Measurements from ENCODE around the gene LIF. TPM values are rescaled to one million over a fixed set of nuclear protein-coding genes. Genes with fewer than 3 reads are reported as not detected.

Gene LIF
- total and polyA plus RNA-seq, 4 donors = 0.08 to 0.10 (median 0.09) TPM; not detected in 1

GRCh38 chr22:30285846-30286200 lies 39.3 kb upstream of the LIF start:
- Histone ChIP-seq H3K9me3 (ENCODE audit: control insufficient read depth in 4 of 4, low read length in 3 of 4) (no peaks in the 10 kb centered on the region), H3K9ac (ENCODE audit: low read depth in 1 of 2, low read length in 2 of 2) (no peak overlapping the region), H3K27ac (ENCODE audit: low read depth in 1 of 2, low read length in 2 of 2) (no peak overlapping the region), H3K36me3 (ENCODE audit: control insufficient read depth in 4 of 4, insufficient read depth in 3 of 4, low read depth in 1 of 4, low read length in 3 of 4) (peaks cover 0 to 8% (median 0%) of the 10 kb centered on the region in 4 donors), H3K4me3 (ENCODE audit: low read depth in 1 of 3, low read length in 3 of 3) (no peak overlapping the region), H3K4me1 (ENCODE audit: control insufficient read depth in 4 of 4, insufficient read depth in 4 of 4, low read length in 3 of 4) (peaks cover 4 to 34% (median 25%) of the 10 kb centered on the region in 4 donors), H3K27me3 (ENCODE audit: control insufficient read depth in 4 of 4, insufficient read depth in 4 of 4, low read length in 3 of 4) (no peaks in the 10 kb centered on the region)
- TF ChIP-seq MAX (IDR thresholded peaks at IDR 0.05) = no peak
- no peak for DNase-seq (ENCODE audit: low spot score)
- WGBS = 94% methylated on average over 8 of the region's 8 CpGs

DNA sequence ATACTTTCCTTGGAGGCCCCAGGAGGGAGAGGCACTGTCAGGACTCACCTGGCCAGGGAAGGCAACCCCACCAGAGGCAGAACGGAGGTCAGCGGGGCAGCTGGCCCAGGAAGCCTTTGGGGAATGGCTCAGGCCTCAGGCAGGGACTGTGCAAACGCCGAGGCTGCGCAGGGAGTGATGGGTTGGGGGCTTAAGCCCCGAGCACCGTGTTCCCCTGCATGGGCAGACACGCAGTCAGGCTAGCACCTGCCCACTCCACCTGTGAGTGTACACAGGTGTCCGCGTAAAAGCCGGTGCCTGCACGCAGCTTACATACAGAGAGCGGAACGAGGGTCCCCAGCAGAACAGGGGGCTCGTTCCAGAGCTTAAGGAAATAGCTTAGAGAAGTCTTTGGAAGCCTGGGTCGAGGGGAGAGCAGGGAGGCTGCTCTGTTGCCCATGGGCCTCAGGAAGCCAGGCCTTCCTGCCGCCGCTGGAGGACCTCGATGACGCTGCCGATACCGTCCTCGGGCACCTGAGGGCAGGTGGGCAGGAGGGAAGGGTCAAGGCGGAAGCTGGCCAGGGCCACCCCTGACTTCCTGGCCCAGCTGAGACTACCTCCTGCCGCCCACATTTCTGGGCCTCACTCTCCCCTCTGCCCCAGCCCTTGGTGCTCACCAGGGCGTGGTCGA lies 38.8 kb upstream of the LIF start:
- Histone ChIP-seq H3K9ac (ENCODE audit: low read depth in 1 of 2, low read length in 2 of 2) (no peak overlapping the region), H3K9me3 (ENCODE audit: control insufficient read depth in 4 of 4, low read length in 3 of 4) (no peaks in the 10 kb centered on the region), H3K4me1 (ENCODE audit: control insufficient read depth in 4 of 4, insufficient read depth in 4 of 4, low read length in 3 of 4) (peaks cover 4 to 30% (median 22%) of the 10 kb centered on the region in 4 donors), H3K27me3 (ENCODE audit: control insufficient read depth in 4 of 4, insufficient read depth in 4 of 4, low read length in 3 of 4) (no peaks in the 10 kb centered on the region), H3K4me3 (ENCODE audit: low read depth in 1 of 3, low read length in 3 of 3) (no peak overlapping the region), H3K27ac (ENCODE audit: low read depth in 1 of 2, low read length in 2 of 2) (no peak overlapping the region), H3K36me3 (ENCODE audit: control insufficient read depth in 4 of 4, insufficient read depth in 3 of 4, low read depth in 1 of 4, low read length in 3 of 4) (peaks cover 0 to 8% (median 0%) of the 10 kb centered on the region in 4 donors)
- no peak for TF ChIP-seq CTCF (IDR thresholded peaks at IDR 0.05; ENCODE audit: low read depth, low read length, missing input control)
- no peak for TF ChIP-seq FOXA1 (IDR thresholded peaks at IDR 0.05)
- TF ChIP-seq FOXA2 (IDR thresholded peaks at IDR 0.05) = no peak
- no peak for TF ChIP-seq EGR1 (IDR thresholded peaks at IDR 0.05; ENCODE audit: low read depth in 2 of 2)
- TF ChIP-seq NR2F2 (IDR thresholded peaks at IDR 0.05) = no peak
- TF ChIP-seq RAD21 (IDR thresholded peaks at IDR 0.05) = no peak
- TF ChIP-seq JUND (IDR thresholded peaks at IDR 0.05) = no peak
- TF ChIP-seq, protein P1, sequence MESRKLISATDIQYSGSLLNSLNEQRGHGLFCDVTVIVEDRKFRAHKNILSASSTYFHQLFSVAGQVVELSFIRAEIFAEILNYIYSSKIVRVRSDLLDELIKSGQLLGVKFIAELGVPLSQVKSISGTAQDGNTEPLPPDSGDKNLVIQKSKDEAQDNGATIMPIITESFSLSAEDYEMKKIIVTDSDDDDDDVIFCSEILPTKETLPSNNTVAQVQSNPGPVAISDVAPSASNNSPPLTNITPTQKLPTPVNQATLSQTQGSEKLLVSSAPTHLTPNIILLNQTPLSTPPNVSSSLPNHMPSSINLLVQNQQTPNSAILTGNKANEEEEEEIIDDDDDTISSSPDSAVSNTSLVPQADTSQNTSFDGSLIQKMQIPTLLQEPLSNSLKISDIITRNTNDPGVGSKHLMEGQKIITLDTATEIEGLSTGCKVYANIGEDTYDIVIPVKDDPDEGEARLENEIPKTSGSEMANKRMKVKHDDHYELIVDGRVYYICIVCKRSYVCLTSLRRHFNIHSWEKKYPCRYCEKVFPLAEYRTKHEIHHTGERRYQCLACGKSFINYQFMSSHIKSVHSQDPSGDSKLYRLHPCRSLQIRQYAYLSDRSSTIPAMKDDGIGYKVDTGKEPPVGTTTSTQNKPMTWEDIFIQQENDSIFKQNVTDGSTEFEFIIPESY (IDR thresholded peaks at IDR 0.05) = no peak
- TF ChIP-seq RXRA (IDR thresholded peaks at IDR 0.05) = no peak
- no peak for TF ChIP-seq MAX (IDR thresholded peaks at IDR 0.05)
- no peak for TF ChIP-seq HNF4A (conservative IDR thresholded peaks at IDR 0.05)
- TF ChIP-seq GABPA (IDR thresholded peaks at IDR 0.05 in 1 of 2, conservative IDR thresholded peaks at IDR 0.05 in 1 of 2) = no peak
- TF ChIP-seq, protein P2, sequence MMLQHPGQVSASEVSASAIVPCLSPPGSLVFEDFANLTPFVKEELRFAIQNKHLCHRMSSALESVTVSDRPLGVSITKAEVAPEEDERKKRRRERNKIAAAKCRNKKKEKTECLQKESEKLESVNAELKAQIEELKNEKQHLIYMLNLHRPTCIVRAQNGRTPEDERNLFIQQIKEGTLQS (IDR thresholded peaks at IDR 0.05) = no peak
- no peak for TF ChIP-seq YY1 (IDR thresholded peaks at IDR 0.05)
- TF ChIP-seq HNF4G (IDR thresholded peaks at IDR 0.05) = no peak
- no peak for TF ChIP-seq TAF1 (conservative IDR thresholded peaks at IDR 0.05)
- TF ChIP-seq, protein P3, sequence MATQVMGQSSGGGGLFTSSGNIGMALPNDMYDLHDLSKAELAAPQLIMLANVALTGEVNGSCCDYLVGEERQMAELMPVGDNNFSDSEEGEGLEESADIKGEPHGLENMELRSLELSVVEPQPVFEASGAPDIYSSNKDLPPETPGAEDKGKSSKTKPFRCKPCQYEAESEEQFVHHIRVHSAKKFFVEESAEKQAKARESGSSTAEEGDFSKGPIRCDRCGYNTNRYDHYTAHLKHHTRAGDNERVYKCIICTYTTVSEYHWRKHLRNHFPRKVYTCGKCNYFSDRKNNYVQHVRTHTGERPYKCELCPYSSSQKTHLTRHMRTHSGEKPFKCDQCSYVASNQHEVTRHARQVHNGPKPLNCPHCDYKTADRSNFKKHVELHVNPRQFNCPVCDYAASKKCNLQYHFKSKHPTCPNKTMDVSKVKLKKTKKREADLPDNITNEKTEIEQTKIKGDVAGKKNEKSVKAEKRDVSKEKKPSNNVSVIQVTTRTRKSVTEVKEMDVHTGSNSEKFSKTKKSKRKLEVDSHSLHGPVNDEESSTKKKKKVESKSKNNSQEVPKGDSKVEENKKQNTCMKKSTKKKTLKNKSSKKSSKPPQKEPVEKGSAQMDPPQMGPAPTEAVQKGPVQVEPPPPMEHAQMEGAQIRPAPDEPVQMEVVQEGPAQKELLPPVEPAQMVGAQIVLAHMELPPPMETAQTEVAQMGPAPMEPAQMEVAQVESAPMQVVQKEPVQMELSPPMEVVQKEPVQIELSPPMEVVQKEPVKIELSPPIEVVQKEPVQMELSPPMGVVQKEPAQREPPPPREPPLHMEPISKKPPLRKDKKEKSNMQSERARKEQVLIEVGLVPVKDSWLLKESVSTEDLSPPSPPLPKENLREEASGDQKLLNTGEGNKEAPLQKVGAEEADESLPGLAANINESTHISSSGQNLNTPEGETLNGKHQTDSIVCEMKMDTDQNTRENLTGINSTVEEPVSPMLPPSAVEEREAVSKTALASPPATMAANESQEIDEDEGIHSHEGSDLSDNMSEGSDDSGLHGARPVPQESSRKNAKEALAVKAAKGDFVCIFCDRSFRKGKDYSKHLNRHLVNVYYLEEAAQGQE (IDR thresholded peaks at IDR 0.05) = no peak
- DNase-seq (ENCODE audit: low spot score) = no peak
- 95% methylated on average over 27 of the region's 27 CpGs for WGBS

Measured in liver (tissue), 9 donors.